Measurements from ENCODE around the gene ELF3. TPM values are rescaled to one million over a fixed set of nuclear protein-coding genes. Genes with fewer than 3 reads are reported as not detected.

ELF3 gene
- polyA plus RNA-seq, 1 donor from 2014 or later, result 0.26 TPM

DNA sequence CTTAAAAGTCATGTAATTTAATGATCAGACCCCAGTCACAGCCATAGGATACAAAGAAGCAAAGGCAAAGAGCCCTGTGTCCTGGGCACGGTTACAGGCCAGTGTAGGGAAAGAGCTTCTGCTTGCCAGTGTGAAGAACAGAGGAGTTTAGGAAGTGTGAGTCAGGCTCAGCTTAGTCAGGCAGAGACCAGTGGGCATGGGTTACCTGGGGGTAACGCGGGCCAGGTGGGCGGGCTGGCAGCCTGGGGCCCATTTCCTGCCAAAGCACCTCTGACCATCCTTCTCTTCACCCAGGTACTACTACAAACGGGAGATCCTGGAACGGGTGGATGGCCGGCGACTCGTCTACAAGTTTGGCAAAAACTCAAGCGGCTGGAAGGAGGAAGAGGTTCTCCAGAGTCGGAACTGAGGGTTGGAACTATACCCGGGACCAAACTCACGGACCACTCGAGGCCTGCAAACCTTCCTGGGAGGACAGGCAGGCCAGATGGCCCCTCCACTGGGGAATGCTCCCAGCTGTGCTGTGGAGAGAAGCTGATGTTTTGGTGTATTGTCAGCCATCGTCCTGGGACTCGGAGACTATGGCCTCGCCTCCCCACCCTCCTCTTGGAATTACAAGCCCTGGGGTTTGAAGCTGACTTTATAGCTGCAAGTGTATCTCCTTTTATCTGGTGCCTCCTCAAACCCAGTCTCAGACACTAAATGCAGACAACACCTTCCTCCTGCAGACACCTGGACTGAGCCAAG, 4.7 kb downstream of the ELF3 start:
- H3K27ac ChIP-seq (ENCODE audit: low read length), result no peak overlapping the region
- H3K4me3 ChIP-seq (ENCODE audit: low read length), result no peak overlapping the region
- no peaks in the 10 kb centered on the region for H3K27me3 ChIP-seq (ENCODE audit: insufficient read depth, low read depth, low read length)
- H3K9me2 ChIP-seq (ENCODE audit: insufficient read depth, low read length), result no peaks in the 10 kb centered on the region
- no peaks in the 10 kb centered on the region for H3K36me3 ChIP-seq (ENCODE audit: insufficient read depth, low read length)
- no peaks in the 10 kb centered on the region for H3F3A ChIP-seq (ENCODE audit: insufficient read depth, low read length, poor library complexity, severe bottlenecking)
- no peaks in the 10 kb centered on the region for H4K20me1 ChIP-seq (ENCODE audit: insufficient read depth)
- H3K9ac ChIP-seq (ENCODE audit: low read length), result no peak overlapping the region
- H3K79me2 ChIP-seq (replicated peaks; ENCODE audit: insufficient read depth, low read length), result no peaks in the 10 kb centered on the region
- no peaks in the 10 kb centered on the region for H3K9me3 ChIP-seq (ENCODE audit: low read length)
- no peak overlapping the region for H2AFZ ChIP-seq (ENCODE audit: low read depth, low read length)
- TF ChIP-seq, protein P1, sequence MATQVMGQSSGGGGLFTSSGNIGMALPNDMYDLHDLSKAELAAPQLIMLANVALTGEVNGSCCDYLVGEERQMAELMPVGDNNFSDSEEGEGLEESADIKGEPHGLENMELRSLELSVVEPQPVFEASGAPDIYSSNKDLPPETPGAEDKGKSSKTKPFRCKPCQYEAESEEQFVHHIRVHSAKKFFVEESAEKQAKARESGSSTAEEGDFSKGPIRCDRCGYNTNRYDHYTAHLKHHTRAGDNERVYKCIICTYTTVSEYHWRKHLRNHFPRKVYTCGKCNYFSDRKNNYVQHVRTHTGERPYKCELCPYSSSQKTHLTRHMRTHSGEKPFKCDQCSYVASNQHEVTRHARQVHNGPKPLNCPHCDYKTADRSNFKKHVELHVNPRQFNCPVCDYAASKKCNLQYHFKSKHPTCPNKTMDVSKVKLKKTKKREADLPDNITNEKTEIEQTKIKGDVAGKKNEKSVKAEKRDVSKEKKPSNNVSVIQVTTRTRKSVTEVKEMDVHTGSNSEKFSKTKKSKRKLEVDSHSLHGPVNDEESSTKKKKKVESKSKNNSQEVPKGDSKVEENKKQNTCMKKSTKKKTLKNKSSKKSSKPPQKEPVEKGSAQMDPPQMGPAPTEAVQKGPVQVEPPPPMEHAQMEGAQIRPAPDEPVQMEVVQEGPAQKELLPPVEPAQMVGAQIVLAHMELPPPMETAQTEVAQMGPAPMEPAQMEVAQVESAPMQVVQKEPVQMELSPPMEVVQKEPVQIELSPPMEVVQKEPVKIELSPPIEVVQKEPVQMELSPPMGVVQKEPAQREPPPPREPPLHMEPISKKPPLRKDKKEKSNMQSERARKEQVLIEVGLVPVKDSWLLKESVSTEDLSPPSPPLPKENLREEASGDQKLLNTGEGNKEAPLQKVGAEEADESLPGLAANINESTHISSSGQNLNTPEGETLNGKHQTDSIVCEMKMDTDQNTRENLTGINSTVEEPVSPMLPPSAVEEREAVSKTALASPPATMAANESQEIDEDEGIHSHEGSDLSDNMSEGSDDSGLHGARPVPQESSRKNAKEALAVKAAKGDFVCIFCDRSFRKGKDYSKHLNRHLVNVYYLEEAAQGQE (IDR thresholded peaks at IDR 0.05; ENCODE audit: borderline replicate concordance), result no peak
- TF ChIP-seq, protein P2, sequence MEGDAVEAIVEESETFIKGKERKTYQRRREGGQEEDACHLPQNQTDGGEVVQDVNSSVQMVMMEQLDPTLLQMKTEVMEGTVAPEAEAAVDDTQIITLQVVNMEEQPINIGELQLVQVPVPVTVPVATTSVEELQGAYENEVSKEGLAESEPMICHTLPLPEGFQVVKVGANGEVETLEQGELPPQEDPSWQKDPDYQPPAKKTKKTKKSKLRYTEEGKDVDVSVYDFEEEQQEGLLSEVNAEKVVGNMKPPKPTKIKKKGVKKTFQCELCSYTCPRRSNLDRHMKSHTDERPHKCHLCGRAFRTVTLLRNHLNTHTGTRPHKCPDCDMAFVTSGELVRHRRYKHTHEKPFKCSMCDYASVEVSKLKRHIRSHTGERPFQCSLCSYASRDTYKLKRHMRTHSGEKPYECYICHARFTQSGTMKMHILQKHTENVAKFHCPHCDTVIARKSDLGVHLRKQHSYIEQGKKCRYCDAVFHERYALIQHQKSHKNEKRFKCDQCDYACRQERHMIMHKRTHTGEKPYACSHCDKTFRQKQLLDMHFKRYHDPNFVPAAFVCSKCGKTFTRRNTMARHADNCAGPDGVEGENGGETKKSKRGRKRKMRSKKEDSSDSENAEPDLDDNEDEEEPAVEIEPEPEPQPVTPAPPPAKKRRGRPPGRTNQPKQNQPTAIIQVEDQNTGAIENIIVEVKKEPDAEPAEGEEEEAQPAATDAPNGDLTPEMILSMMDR (IDR thresholded peaks at IDR 0.05; ENCODE audit: poor library complexity, severe bottlenecking), result no peak
- no peak for TF ChIP-seq TAF1 (IDR thresholded peaks at IDR 0.05; ENCODE audit: low read depth)
- no peak for TF ChIP-seq MXI1 (conservative IDR thresholded peaks at IDR 0.05; ENCODE audit: poor library complexity, severe bottlenecking)
- no peak overlapping the region for H3K4me2 ChIP-seq (ENCODE audit: low read length)

DNA sequence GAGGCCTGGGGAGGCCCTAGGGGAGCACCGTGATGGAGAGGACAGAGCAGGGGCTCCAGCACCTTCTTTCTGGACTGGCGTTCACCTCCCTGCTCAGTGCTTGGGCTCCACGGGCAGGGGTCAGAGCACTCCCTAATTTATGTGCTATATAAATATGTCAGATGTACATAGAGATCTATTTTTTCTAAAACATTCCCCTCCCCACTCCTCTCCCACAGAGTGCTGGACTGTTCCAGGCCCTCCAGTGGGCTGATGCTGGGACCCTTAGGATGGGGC, 5.2 kb downstream of the ELF3 start:
- Histone ChIP-seq H3K79me2 (replicated peaks; ENCODE audit: insufficient read depth, low read length) (no peaks in the 10 kb centered on the region), H3K9ac (ENCODE audit: low read length) (no peak overlapping the region), H3K4me3 (ENCODE audit: low read length) (no peak overlapping the region), H2AFZ (ENCODE audit: low read depth, low read length) (no peak overlapping the region), H3F3A (ENCODE audit: insufficient read depth, low read length, poor library complexity, severe bottlenecking) (no peaks in the 10 kb centered on the region), H4K20me1 (ENCODE audit: insufficient read depth) (no peaks in the 10 kb centered on the region), H3K27me3 (ENCODE audit: insufficient read depth, low read depth, low read length) (no peaks in the 10 kb centered on the region), H3K9me2 (ENCODE audit: insufficient read depth, low read length) (no peaks in the 10 kb centered on the region), H3K9me3 (ENCODE audit: low read length) (no peaks in the 10 kb centered on the region), H3K4me2 (ENCODE audit: low read length) (no peak overlapping the region), H3K27ac (ENCODE audit: low read length) (no peak overlapping the region), H3K36me3 (ENCODE audit: insufficient read depth, low read length) (no peaks in the 10 kb centered on the region)
- TF ChIP-seq TAF1 (IDR thresholded peaks at IDR 0.05; ENCODE audit: low read depth) (no peak), EZH2 (IDR thresholded peaks at IDR 0.05; ENCODE audit: borderline replicate concordance, insufficient read depth, low read length, poor library complexity, severe bottlenecking) (no peak)

DNA sequence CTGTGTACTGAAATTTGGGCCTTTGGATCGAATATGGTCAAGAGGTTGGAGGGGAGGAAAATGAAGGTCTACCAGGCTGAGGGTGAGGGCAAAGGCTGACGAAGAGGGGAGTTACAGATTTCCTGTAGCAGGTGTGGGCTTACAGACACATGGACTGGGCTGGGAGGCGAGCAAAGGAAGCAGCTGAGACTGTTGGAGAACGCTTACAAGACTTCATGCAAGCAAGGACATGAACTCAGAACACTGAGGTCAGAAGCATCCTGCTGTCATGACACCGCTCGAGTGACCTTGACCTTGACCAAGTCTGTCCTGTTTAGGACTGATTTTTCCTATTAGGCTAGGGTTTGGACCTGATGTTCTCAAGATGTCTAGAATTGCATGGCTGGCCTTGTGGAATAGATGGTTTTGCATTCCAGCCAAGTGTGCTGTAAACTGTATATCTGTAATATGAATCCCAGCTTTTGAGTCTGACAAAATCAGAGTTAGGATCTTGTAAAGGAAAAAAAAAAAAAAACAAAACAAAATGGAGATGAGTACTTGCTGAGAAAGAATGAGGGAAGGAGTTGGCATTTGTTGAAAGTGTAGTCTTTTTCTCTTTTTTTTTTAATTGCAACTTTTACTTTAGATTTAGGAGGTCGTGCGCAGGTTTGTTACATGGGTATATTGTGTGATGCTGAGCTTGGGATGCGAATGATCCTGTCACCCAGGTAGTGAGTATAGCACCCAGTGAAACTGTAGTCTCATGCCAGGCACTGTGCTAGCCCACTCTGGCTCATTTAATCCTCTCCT, 5.8 kb downstream of the ELF3 start:
- Histone ChIP-seq H3K9ac (ENCODE audit: low read length) (no peak overlapping the region), H3K27ac (ENCODE audit: low read length) (no peak overlapping the region)

More for the DNA sequence above, 5.8 kb downstream of the ELF3 start:
- TF ChIP-seq EP300 (conservative IDR thresholded peaks at IDR 0.05; ENCODE audit: poor library complexity, severe bottlenecking) (no peak), RAD21 (conservative IDR thresholded peaks at IDR 0.05) (no peak), MXI1 (conservative IDR thresholded peaks at IDR 0.05; ENCODE audit: poor library complexity, severe bottlenecking) (no peak)
- TF ChIP-seq, protein P2 (IDR thresholded peaks at IDR 0.05; ENCODE audit: poor library complexity, severe bottlenecking), result no peak
- no peaks in the 10 kb centered on the region for H3K79me2 ChIP-seq (replicated peaks; ENCODE audit: insufficient read depth, low read length)
- no peak overlapping the region for H2AFZ ChIP-seq (ENCODE audit: low read depth, low read length)
- H3K9me3 ChIP-seq (ENCODE audit: low read length), result no peaks in the 10 kb centered on the region
- no peak overlapping the region for H3K4me2 ChIP-seq (ENCODE audit: low read length)
- no peaks in the 10 kb centered on the region for H4K20me1 ChIP-seq (ENCODE audit: insufficient read depth)
- H3K4me3 ChIP-seq (ENCODE audit: low read length), result no peak overlapping the region
- H3K27me3 ChIP-seq (ENCODE audit: insufficient read depth, low read depth, low read length), result no peaks in the 10 kb centered on the region
- H3F3A ChIP-seq (ENCODE audit: insufficient read depth, low read length, poor library complexity, severe bottlenecking), result no peaks in the 10 kb centered on the region
- H3K9me2 ChIP-seq (ENCODE audit: insufficient read depth, low read length), result no peaks in the 10 kb centered on the region
- no peaks in the 10 kb centered on the region for H3K36me3 ChIP-seq (ENCODE audit: insufficient read depth, low read length)

Measured in neural cell (in vitro differentiated cells).